GM18526 (cell line): ENCODE data around the gene DGKZ.

Experiments
- POLR2A ChIP-seq: IDR thresholded peaks from 3 replicates; pipeline ENCODE4 v1.6.1; 2011; ENCODE audit not compliant: insufficient read length; ENCODE audit errors: extremely low read depth

DGKZ gene

DNA sequence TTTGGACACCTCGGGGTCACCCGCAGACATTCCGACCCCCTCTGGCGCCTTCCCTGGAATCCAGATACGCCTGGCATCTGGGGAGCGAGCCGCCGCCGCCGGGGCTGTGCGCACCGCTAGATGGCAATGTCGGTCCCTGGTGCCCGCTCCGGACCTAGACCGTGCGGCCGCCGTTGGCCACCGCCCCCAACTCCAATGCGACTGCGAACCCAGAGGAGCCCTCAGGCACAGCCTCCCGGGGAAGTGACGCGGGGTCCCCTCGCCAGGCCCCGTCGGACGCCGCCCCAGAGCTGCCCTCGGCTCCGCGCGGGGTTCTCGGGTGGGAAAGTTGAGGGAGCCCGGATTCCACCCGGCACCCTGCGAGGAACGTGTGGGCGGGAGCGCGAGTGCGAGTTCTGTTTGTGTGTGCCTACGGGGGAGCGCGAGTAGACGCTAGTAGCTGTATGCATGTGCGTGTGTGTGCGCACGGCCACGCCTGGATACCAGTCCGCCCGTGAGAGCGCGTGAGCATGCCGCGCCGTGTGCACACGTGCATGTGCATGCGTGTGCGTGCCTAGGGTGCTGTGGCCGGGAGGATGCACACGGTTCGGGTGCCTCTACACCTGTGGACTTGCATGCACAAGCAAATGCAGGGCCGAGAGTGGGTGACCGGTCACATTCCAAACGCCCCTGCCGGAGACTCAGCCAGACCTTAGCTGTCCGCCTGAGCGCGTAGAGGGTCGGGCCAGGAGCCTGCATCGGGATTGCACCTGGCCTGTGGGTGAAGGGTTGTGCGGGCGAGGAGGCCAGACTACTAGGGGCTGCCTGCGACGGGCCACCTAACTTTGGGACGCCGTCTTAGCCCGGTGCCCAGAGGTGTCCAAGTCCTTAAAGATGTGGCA lies 42.4 kb downstream of the DGKZ start:
- TF ChIP-seq POLR2A: no peak

DNA sequence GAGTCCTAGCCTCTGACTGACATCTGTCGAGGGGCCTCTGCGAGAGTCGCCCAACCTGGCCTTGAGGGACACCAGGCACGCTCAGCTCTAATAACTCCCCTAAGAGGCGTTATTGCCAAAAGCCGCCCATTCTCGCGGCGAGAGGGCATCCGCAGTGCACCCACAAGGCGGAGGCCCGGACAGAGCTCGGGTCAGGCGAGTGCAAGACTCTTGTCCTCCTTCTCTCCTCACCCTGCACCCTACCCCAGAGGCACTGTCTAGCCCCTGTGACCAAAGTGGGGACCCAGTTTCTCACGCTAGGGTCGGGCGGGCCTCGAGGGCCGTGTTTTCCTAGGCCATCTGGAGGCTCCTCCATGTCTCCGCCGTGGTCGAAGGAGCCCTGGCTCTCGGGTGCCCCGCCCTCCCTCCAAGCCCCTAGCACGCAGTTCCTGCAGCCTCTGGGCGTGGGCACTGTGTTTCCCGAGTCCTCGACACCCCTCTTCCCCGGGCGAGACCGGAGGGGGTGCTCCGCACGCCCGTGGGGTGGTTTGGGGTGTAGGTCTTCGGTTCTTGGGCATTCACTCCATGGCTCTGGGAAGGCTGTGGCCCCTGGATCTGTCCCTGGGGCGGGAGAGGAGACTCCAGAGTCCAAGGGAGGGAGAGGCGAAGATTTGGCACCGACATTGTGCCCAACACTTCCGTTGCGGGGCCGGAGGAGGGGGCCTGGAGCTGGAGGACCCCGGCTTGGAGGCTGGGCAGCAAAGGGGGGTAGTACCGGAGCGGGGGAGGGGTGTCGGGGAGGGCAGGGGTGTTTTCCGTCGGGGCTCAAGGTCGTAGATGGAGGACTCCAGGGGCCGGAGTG lies 43.3 kb downstream of the DGKZ start:
- TF ChIP-seq POLR2A: no peak

DNA sequence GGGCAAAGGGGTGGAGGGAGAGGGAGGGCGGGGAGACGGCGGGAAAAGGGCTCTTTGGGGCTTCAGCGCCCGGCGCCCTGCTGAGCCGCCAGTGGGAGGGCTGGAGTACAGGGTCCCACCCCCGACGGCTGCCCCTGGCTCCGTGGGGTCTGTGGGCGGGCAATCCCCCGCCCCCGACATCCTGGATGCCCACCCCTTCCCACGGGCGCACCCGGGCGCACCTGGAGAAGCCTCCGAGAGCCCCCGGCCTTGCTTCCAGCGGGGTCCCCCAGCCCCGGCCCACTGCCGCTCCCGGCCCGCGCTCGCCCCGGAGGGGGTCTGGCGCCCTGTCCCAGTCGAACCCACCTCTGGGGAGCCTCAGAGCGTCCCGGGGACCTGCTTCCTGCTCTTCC lies 43.9 kb downstream of the DGKZ start:
- TF ChIP-seq POLR2A: no peak

DNA sequence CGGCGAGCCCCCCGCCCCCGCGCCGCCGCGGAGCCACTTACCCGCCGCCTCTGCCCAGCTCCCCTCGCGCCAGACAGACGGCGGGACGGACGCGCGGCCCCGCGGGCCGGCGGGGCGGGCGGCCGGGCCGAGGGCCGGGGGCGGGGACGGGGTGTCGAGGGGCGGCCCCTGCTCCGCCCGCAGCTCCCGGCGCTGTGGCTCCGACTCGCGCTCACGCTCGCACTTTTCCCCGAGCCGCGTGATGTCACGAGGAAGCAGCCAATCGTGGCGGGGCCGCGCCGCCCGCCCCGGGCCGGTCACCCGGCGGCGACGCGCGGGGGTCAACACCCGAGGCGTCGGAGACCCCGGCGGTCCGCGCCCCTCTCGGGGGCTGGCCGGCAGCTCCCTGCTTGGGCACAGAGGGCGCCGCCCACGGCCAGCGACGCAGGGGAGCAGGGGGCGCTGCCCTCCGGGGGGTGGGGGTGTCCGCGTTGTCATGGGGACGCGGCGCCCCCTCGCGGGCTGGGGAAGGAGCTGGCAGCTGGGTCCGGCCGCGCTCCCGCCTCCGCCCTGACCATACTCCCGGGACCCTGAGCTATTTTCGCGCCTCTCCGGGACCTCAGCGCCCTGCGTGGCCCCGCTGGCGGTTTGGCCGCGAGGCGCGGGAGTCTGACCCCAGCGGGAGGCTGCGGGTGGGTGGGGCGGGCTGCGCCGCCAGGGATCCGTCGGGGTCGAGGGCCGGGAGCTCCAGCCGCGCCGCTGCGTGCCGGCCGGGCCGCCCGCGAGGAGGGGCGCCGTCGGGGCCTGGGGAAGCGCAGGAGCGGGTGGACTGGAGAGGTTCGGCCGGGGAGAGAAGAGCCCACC lies 44.5 kb downstream of the DGKZ start, which contains the start of gene CHRM4:
Gene CHRM4, minus strand, starts transcription at position 199 of the 843 bp plus-strand sequence. CDS start 5,219 bp downstream, outside the sequence.
- TF ChIP-seq POLR2A: no peak

DNA sequence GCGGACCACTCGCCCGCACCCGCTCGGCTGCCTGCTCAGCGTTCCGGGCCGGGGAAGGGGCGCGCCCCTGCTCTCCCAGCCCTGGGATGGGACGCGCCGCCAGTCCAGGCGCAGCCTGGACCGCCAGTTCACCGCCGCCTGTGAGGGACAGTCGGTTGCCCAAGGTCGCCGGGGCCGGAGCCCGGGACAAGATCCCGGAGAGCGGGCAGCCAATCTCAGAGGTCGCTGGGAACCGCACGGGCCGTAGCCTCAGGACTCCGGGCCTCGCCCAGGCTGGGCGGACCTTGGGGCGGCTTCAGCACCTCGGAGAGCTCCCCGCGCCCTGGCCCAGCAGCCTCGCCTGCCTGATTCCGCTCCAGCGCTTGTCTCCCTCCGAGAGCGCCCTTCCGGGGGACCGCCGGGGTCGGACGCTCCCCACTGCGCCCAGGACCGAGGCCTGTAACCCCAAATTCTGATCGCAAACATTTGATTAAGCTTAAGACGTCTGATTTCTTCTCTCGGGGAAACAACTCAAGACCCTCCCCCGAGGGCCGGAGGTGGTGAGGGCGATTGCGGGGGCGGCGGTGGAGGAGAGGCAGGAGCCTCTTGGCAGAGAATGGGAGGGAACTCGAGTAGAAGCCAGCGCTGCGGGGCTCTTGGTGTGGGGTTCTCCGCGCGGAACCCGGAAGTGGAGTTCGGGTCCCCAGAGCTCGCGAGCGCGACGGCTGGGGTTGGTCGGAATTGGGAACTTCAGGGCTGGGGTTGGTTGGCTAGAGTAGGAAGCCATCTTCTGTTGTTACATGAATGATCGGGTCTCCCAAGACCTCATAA lies 45.4 kb downstream of the DGKZ start:
- no peak for TF ChIP-seq POLR2A

DNA sequence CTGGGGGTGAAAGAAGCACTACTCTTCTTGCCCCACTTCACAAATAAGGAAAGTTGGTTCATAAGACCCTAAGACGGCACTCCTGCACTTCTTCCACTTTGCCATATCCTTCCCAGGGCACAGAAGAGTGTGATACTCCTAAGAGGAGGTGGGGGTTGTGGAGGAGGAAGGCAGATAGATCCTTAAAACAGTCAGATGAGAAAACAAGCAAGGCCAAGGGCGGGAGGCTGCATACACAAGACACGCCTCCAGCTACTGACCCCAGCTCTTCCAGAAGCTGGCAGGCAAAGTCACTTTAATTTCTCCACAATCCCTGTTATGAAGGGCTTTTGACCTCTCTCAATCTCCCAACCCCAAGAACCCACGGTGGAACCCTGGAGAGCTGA lies 46.0 kb downstream of the DGKZ start:
- TF ChIP-seq POLR2A: no peak

DNA sequence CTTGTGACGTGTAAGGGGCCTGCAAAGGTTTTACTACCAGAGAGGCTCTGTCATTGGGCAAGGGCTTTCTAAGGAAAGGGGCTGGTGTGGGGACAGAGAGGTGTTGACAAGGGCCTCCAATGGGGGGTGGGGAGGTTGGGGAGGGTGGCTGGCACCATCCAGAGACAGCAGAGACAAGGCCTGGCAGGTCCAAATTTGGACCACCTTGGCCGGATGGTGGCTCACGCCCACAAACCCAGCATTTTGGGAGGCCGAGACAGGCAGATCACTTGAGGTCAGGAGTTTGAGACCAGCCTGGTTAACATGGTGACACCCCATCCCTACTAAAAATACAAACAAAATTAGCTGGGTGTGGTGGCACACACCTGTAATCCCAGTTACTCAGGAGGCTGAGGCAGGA lies 46.5 kb downstream of the DGKZ start:
- TF ChIP-seq POLR2A: no peak

DNA sequence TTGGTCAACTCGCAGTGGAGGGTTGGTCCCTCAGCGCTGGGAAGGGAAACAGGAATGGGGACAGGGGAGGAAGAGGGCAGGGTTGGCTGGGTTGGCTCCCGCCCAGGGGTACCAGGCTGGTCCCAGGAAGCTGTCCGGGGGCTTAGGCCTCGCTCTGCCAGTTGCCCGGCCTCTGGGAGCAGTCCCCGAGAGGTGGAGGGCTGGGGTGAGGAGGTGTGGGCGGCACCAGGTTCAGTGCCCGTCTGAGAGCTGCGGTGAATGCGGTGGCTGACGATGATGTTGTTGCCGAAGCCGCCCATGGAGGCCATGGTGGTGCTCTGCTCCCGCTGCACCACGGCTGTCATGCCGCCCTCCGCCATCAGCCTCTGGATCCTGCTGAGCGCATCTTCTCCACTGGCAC lies 50.3 kb downstream of the DGKZ start:
- TF ChIP-seq POLR2A: no peak

DNA sequence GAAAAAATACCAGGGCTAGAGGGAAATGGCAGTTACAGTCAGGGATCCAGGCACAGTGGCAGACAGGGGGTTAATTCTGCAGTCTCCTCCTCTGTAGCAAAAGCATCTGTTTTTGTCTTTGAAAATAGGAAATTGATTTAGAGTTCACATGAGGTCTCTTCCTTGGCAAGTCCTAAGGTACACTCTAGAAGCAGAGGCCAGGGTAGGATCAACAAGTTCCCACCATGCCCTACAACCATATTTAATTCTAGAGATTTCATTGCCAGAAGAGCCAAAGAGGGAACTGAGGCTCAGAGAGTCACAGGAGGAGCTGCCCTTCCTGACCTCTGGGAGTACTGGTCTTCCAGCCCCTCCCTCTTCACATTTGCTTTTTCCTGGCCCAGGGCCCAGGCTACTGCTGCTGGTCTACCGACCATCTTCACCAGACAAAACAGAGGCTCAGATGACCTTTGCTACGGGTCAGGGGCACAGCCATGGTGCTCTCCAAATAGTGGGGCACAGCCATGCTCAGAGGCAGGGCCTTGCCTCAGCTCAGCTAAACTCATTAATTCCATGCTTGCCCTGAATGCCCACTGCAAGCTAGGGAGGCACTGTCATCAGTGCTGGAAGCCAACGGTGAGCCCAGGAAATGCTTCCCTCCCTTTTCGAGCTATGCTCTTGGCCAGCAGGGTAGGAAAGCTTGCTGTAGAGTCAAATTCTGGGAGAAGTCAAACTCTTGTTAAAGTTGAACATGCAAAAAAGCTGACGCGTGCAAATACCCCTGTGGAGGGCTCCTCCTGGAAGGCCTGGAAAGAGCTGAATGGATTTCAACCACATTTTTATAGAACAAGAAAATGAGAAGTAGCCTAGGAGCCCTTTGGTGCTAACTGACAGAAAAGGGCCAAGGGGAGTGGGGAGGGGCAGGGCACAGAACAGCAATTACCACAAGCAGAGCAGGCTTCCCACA lies 56.0 kb downstream of the DGKZ start:
- no peak for TF ChIP-seq POLR2A

DNA sequence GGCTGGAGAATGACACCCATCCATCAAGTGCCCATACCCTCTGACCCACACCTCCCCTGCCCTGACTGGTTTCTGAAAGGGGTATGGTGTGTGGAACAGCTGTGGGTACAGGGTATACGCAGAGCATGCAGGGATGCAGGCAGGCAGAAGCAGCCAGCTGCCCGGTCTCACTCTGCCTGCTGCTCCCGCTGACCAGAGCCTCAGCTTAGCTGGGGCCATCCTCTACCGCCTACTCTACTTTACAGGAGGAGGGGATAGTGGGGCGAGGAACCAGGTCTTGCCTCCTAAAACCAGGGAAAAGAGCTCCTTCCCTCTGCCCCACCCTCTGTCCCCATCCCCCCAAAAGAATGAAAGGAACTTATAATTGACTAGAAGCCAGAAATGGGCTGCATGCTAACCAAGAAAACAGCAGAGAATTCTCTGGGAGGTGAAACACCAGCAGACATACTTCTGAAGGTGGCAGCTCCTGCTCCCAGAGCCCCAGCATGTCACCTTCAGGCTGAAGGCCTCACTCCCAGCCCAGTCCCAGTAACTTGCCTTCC lies 57.3 kb downstream of the DGKZ start:
- TF ChIP-seq POLR2A: no peak

DNA sequence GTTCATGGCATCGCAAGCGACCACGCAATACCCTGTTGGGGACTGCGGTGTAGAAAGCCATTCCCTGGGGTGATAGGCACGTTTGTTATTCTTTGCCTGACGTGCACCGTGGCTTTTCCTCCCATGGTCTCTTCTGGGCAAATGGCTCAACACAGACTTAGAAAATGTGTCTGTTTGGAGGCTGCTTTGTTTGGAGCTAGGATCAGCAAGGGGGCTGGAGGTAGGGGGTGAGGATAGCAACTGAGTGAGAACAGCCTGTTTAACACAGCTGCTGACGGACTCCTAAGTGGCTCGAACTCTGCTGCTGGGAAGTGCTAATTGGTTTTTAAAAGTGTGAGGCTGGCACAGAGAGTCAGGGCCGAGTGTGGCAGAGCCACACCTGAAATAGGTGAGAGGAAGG lies 60.4 kb downstream of the DGKZ start:
- TF ChIP-seq POLR2A: no peak

DNA sequence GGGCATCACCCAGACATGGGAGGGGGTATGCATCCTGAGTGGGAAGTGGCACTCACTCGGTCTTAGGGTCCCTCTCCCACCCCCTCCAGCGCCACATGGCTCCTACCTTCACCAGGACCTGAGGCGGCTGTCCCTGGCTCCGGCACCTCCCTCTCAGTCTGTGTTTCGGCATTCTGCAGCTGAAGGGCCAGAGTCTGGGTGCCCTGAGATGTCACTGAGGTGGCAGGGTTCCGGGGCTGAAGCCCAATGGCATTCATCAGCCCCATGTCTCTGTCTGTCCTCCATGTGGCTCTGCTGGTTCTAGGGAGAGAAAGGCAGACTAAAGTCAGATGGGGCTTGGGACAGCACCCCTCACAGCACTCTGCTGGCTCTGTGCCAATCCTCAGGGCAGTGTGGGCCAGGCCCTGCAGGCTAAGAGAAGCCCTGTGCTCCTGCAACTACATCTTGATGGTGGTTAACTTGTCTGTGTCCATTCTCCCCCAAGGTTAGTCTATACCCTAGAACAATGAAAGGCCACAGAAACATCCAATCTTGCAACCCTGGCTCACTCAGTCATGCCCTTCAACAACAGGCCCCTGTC lies 61.2 kb downstream of the DGKZ start:
- no peak for TF ChIP-seq POLR2A

DNA sequence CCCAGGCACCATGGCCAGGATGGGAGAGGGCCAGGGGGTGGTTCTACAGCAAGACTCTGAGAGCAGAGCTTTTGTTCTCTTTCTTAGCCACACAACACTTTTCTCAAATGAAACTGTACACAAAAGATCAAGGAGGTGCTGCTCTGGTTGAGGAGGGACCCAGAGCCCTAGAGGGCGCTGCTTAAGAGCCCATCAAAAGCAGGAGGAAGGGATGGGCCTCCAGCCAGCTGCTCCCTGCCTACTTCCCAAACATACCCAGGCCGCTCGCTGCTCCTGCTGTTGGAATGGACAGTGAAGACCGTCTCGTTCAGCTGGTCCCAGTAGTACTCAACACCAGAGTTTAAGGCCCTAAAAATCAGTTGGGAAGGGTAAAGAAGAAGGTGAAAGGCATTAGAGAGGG lies 62.8 kb downstream of the DGKZ start:
- TF ChIP-seq POLR2A: no peak
